HG02943 (cell line): Measurements from ENCODE around the gene KLHDC7B.
"Not testable (repeated sequence)": the region's sequence is repeated elsewhere in the genome, so short reads cannot be mapped to it uniquely, and the experiment has no call there.

Source experiments
- ATAC-seq: cut with Tn5 transposase; IDR thresholded peaks from one replicate; pipeline ENCODE4 v1.9.1; 2021; ENCODE audit warnings: mild to moderate bottlenecking, low read depth, moderate library complexity; ENCODE audit not compliant: unreplicated experiment

The KLHDC7B gene

GRCh38 chr22:50516891-50517290 is 28.8 kb upstream of the KLHDC7B start:
- no peak for ATAC-seq

- no peak for ATAC-seq
Measured at GRCh38 chr22:50517495-50518260, 28.0 kb upstream of the KLHDC7B start.

- ATAC-seq, result no peak
Measured at GRCh38 chr22:50518606-50519005, 27.1 kb upstream of the KLHDC7B start.

- ATAC-seq, result no peak
Measured at GRCh38 chr22:50519151-50519550, 26.5 kb upstream of the KLHDC7B start.

- ATAC-seq, result not testable (repeated sequence)
Measured at GRCh38 chr22:50520184-50520583, 25.5 kb upstream of the KLHDC7B start.

GRCh38 chr22:50520826-50521453 is 24.8 kb upstream of the KLHDC7B start:
- no peak for ATAC-seq

- no peak for ATAC-seq
Measured at GRCh38 chr22:50521710-50522109, 24.0 kb upstream of the KLHDC7B start.

GRCh38 chr22:50522208-50522805 is 23.4 kb upstream of the KLHDC7B start:
- ATAC-seq, result no peak

- ATAC-seq, result no peak
Measured at GRCh38 chr22:50522806-50523438, 22.8 kb upstream of the KLHDC7B start.

- no peak for ATAC-seq
Measured at GRCh38 chr22:50523458-50523805, 22.3 kb upstream of the KLHDC7B start.

GRCh38 chr22:50523806-50524675 is 21.7 kb upstream of the KLHDC7B start:
- ATAC-seq, result no peak

GRCh38 chr22:50524676-50525103 is 21.0 kb upstream of the KLHDC7B start:
- no peak for ATAC-seq

- peak; percentile 34 for ATAC-seq
Measured at GRCh38 chr22:50525104-50525857, 20.4 kb upstream of the KLHDC7B start, which contains the start of gene SCO2. Gene SCO2, minus strand, starts transcription at chr22:50525598. Its CDS starts 1,187 bp downstream, at chr22:50524411.

- ATAC-seq, result peak; percentile 20
Measured at GRCh38 chr22:50525858-50526107, 19.9 kb upstream of the KLHDC7B start.

GRCh38 chr22:50526108-50526833 is 19.4 kb upstream of the KLHDC7B start:
- peak; percentile 33 for ATAC-seq

- ATAC-seq, result no peak
Measured at GRCh38 chr22:50526834-50527801, 18.6 kb upstream of the KLHDC7B start.

GRCh38 chr22:50527921-50528681 is 17.6 kb upstream of the KLHDC7B start:
- no peak for ATAC-seq
